Measurements from ENCODE around the gene DPY19L3.
A peak's percentile ranks its signal among the peaks of the same experiment; 100 is the strongest.
"Not testable (repeated sequence)": the region's sequence is repeated elsewhere in the genome, so short reads cannot be mapped to it uniquely, and the experiment has no call there.

DPY19L3 gene, protein sequence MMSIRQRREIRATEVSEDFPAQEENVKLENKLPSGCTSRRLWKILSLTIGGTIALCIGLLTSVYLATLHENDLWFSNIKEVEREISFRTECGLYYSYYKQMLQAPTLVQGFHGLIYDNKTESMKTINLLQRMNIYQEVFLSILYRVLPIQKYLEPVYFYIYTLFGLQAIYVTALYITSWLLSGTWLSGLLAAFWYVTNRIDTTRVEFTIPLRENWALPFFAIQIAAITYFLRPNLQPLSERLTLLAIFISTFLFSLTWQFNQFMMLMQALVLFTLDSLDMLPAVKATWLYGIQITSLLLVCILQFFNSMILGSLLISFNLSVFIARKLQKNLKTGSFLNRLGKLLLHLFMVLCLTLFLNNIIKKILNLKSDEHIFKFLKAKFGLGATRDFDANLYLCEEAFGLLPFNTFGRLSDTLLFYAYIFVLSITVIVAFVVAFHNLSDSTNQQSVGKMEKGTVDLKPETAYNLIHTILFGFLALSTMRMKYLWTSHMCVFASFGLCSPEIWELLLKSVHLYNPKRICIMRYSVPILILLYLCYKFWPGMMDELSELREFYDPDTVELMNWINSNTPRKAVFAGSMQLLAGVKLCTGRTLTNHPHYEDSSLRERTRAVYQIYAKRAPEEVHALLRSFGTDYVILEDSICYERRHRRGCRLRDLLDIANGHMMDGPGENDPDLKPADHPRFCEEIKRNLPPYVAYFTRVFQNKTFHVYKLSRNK

DNA sequence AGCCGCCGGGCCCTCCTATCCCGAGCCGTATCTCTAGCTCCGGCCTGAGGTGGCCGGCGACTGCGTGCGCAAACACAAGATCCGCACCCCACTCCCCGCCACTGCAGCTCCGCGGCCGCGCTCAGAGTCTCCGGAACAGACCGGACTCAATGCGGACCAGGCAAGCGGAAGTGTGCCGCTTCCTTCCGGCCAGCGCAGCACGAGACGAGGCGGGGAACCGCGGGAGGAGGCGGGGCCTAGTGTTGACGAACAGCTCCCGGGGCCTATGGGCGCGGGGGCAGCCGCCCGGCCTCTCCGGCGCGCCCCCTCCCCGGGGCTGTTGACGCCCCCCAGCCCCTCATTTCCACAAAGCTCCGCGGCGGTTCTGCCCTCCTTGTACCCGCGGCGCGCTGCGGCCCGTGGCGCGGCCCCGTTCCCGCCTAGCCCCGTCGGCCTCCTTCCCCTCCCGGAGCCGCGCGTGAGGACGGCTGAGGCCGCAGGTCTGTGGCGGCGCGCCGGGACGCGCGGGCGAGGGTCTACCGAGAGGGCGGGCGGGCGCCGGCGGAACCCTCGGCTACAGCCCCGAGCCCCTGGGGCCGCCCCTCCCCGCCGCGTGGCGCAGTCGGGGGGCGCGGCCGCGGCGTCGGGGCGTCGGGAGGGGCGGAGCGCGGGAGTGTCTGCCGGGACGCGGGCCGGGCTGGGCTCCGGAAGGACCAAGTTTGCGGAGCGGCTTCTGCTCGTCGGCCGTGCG lies at the start of gene DPY19L3:
DPY19L3 (plus strand) TSS at position 340 of the 730 bp plus-strand sequence. CDS start 2,484 bp downstream, outside the sequence.
- DNase-seq (ENCODE audit: low read depth): peak; percentile 83

DNA sequence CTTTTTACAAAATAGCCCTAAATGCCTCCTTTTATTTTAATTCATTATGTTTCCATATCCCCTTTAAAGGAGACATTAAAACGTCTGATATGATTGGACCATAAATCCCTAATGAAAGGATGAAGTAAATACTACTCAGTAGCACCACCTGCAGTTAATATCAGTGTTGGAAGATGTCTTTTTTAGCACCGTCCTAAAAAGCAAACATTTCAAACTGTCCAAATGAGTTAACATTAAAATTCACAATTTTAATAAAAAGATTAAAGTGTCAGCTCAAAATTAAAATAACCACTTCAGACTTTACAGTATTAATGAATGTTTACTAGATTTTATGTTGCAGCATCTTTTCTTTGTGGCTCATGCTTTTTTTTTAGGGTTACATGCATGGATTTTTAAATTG lies 47.9 kb upstream of the DPY19L3 start:
- DNase-seq (ENCODE audit: low read depth): no peak

DNA sequence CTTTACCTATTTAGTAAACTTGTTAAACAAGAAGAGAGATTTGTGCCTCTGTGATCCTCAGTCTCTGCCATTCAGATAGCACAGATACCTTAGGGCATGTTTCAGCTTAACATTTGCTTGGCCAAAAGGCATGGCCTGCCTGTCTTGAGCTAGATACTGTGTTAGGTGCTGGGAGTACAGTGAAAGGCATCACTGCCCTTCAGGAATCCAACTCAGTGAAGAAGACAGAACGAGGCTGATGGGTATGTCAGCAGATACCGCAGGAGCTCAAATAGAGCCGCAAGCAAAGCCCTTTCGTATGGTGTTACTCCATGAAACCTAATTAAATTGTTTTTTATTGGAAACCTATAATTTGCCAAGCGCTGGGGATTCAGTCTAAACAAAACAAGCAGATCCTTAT lies 47.2 kb upstream of the DPY19L3 start:
- DNase-seq (ENCODE audit: low read depth): no peak

DNA sequence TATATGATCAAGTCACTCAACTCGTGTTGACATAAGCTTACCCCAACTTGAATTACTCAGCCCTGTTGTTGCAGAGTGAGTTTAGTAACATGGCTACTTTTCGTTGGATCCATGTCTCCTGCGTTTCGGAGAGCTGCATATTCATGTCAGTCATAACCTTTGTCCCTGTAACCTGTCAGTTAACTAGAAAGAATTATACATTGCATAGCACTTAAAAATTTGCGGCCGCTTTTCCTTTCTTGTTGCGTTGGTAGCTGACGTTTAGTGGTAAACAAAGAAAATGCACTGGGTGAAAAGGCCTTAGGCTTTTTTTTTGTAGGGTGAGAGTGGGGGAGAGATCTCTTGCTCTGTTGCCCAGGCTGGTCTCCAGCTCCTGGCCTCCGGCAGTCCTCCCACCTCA lies 46.0 kb upstream of the DPY19L3 start:
- no peak for DNase-seq (ENCODE audit: low read depth)

DNA sequence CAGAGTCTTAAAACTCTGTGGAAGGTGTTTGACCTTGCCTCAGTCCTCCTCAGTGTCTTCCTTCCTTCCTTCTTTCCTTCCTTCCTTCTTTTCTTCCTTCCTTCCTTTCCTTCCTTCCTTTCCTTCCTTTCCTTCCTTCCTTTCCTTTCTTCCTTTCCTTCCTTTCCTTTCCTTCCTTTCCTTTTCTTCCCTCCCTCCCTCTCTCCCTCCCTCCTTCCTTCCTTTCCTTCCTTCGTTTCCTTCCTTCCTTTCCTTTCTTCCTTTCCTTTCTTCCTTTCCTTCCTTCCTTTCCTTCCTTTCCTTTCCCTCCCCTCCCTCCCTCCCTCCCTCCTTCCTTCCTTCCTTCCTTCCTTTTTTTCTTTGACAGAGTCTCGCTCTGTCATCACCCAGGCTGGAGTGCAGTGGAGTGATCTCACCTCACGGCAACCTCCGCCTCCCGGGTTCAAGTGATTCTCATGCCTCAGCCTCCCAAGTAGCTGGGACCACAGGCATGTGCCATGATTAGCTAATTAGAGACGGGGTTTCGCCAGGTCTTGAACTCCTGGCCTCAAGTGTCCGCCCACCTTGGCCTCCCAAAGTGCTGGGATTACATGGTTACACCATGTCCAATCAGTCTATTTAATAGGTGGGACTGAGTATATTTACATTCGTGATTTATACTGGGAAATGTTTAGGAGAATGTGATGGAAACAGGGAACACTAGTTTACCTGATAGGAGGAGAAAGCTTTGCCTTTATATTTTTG lies 43.8 kb upstream of the DPY19L3 start:
- no peak for DNase-seq (ENCODE audit: low read depth)

DNA sequence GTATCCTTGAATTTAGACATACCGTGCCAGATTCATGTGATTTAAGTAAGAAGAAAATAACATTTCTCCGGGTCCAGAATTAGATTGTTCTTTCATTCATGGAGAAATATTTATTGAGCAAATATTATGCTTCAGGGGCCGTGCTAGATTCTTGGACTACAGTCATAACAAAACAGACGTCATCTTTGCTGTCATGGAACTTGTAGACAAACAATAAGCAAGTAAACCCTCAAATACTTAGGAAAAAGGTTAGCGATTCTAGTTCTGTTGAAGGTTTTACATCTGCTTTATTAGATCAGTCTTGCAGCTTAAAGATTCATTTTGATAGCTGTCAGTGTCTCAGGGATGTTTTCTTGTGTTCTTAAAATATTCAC lies 43.3 kb upstream of the DPY19L3 start:
- no peak for DNase-seq (ENCODE audit: low read depth)

DNA sequence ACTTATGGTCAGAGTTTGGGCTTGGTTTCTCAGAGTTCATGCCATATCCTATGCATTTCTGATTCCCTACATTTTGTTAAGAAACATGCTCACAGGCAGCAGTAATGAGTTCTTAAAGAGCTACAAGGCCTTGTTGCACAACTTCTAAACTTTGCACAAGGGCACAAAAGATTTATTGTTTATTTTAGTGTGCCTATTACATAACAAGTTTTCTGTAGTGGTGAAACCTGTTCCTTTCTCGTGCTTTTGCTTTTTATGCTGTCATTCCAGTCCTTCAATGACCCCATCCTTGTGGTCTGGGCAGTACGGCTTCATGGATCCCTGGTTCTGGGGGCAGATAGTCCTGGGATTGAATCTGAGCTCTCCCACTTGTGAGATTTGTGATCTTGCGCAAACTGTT lies 42.4 kb upstream of the DPY19L3 start:
- no peak for DNase-seq (ENCODE audit: low read depth)

DNA sequence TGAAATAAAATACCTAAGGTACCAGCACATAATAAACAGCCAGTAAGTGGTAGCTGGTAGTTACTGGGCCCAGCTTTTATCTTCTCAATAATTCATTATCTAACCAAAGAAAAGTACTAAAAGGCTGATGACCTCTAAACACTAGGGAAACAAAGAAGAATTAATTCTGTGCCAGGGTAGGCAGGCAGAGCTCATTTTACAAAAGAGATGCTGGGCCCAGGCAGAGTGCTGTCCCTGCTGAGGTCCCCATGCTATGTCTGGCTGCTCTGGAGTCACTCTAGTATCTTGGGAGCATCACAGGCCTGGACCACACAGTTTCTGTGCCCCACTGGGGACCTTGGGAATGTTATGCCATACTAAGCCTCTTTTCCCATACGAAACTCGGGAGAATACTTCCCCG lies 41.9 kb upstream of the DPY19L3 start:
- DNase-seq (ENCODE audit: low read depth): no peak

DNA sequence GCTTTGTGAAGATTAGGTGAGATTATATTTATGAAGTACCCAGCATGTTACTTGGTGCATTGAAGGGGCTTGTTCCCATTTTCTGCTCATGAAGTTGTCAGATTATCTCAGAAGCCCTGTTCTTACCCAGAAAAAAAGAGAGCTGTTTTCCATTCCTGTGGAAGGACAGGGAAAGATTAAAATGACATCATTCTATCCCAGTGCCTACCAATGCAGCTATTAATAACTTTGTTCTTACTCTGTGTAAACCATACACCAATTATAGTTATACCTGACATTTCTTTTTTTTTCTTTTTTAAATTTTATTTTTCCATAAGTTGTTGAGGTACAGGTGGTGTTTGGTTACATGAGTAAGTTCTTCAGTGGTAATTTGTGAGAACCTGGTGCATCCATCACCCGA lies 41.5 kb upstream of the DPY19L3 start:
- DNase-seq (ENCODE audit: low read depth): no peak

DNA sequence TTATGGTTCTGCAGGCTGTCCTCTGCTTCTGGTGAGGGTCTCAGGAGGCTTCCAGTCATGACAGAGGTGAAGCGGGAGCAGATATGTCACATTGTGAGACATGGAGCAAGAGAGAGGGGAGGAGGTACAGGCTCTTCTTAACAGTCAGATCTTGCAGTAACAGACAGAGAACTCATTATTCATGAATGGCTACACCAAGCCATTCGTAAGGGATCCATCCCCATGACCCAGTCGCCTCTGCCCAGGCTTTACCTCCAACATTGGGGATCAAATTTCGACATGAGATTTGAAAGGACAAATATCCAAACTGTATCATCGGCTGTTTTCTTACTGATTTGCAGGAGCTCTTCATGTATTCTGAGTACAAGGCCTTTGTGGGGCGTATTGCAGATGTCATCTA lies 38.5 kb upstream of the DPY19L3 start:
- no peak for DNase-seq (ENCODE audit: low read depth)

DNA sequence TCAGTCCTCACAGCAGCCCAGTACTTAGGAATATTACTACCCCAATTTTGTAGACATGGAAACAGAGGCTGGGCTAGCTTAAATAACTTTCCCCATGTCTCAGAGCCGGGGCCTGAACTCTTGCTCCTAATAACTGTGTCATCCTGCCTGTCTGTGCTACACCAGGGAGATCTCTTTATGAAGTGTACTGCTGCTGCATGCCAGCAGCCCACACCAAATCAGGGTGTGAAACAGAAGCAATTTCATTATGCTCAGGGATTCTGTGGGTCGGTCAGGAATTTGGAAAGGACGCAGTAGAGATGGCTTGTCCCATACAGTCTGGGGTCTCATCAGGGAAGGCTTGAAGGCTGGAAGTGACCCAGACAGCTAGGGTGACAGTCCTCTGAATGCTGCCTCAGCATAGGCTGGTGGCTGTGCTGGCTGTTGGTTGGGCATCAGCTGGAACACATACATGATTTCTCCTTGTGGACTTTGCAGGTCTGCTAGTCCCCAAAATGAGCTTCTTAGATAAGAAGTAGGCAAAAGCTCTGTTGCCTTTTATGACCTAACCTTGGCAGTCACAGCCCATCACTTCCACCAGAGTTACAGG lies 37.5 kb upstream of the DPY19L3 start:
- no peak for DNase-seq (ENCODE audit: low read depth)

DNA sequence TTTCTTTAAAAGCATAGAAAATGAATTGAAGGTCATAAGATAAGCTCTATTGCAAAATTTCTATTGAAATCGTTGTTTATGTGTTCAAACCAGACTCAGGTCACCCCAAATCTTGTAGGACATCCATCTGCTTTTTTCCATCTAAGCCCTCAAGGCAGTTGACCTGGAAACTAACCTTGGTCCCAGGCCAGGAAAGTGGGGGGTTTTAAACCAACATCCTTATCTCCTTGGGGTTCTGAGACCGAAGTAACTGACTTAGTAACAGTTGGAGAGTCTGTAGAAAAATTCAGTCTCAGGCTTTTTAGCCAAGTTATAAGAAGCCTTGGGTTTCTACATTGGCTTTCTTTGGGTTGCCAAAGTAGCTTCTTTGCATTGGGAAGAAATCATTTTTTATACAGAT lies 36.8 kb upstream of the DPY19L3 start:
- no peak for DNase-seq (ENCODE audit: low read depth)

DNA sequence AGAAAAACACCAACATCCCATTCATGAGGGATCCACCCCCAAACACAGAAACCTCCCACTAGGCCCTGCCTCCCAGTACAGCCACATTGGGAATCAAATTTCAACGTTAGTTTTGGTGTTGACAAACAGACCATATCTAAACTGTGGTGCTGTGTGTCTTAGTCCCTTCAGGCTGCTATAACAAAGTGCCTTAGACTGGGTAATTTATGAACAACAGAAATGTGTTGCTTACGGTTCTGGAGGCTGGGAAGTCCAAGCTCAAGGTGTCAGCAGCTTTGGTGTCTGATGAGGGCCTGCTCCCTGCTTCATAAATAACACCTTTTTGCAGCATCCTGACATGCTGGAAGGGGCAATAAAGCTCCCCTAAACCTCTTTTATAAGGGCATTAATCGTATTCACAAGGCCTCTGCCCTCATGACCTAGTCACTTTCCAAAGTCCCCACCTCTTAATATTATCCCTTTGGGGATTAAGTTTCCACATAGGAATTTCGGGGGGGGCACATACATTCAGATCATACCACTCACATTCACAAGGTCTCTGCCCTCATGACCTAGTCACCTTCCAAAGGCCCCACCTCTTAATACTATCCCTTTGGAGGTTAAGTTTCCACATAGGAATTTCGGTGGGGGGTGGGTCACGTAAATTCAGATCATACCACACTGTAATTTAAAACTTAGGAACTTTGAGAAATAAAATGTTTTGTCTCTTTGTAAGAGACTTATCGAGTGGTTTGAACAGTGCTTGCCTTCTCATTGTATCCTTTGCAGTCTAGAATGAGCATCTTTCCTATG lies 32.6 kb upstream of the DPY19L3 start:
- no peak for DNase-seq (ENCODE audit: low read depth)

DNA sequence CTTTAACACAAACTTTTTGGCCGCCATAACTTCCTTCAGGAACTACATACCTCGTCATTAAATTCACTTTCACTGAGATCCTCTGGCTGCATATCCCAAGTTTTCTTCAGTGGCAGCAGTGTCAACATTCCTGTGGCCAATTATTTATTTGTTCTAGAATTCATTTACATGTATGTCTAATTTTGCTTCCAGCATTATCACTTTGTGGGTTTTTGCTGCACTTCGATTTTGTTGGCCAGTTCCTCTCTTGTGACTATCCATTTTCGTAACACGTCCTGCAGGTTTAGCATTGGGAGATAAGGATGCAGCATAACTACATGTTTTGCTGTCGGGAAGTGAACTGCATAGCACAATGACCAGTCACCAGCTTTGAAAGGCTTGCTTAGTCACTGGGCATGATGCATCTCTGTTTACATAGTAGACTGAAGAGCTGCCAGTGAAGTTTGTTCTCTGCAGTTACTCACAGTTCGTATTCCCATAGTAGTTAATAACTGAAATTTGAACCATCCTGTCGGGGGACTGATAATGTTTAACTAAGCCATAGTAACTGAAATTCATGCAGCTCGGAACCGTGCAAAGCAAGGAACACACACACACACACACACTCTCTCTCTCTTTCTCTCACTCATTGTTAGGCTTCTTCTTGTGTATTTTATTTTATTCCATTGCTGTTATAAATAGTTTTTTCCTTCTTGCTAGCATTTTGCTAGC lies 31.8 kb upstream of the DPY19L3 start:
- peak; percentile 96 for DNase-seq (ENCODE audit: low read depth)

DNA sequence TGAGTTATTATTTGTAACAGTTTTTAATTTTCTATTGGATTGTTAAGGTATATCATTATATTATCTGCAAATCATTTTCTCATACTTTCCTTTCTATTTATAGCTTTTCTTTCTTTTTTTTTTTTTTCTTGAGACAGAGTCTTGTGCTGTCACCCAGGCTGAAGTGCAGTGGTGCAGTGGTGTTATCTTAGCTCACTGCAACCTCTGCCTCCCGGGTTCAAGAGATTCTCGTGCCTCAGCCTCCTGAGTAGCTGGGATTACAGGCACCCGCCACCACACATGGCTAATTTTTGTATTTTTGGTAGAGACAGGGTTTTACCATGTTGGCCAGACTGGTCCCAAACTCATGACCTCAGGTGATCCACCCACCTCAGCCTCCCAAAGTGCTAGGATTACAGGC lies 31.2 kb upstream of the DPY19L3 start:
- not testable (repeated sequence) for DNase-seq (ENCODE audit: low read depth)

DNA sequence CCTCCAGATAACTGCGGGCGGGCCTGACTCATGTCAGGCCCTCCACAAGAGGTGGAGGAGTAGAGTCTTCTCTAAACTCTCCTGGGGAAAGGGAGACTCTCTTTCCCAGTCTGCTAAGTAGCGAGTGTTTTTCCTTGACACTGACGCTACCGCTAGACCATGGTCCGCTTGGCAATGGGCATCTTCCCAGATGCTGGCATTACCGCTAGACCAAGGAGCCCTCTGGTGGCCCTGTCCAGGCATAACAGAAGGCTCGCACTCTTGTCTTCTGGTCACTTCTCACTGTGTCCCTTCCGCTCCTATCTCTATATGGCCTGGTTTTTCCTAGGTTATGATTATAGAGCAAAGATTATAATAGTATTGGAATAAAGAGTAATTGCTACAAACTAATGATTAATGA lies 28.5 kb upstream of the DPY19L3 start:
- DNase-seq (ENCODE audit: low read depth): not testable (repeated sequence)

DNA sequence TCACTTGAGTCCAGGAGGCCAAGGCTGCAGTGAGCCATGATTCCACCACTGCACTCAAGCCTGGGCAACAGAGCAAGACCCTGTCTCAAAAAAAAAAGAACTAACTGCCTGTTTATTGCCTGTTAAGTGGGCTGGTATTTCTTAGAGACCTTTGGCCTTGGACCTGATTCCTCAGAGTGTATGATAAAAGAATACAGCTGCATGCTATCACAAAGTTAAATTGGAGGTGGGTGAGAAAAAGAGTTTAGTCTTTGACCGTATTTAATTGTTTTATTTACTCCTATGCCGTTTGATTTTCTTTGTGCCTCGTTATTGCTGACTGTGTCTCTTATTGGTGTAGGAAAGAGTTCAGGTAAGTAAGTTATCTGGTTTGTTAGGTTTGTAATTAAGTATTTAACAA lies 25.3 kb upstream of the DPY19L3 start:
- no peak for DNase-seq (ENCODE audit: low read depth)

DNA sequence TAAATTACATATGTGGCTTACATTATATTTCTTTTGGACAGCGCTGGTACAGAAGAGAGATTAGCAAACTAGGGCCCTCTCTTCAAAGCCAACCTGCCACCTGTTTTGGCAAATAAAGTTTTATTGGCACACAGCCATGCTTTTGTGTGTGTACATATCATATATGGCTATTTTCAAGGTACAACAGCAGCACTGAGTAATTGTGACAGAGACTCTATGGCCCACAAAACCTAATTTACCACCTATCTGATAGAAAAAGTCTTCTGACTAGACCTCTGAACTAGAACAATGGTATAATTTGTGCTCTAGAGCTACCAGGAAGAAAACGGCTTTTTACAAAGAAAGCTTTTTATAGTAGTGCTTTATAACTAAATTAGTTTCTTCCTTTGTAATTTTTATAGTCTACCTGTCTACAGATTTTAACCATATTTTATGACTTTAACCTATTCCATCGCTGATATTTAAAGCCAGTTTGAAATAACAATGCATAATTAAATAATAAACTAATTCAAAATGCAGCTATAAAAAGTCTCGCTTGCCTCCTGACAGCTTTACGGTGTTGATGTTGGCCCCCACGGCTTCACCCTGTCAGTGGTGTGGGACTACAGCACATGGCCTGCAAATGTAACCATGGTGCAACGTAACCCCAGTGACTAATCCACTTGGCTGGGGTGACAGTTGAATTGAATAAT lies 17.7 kb upstream of the DPY19L3 start:
- DNase-seq (ENCODE audit: low read depth): peak; percentile 49

DNA sequence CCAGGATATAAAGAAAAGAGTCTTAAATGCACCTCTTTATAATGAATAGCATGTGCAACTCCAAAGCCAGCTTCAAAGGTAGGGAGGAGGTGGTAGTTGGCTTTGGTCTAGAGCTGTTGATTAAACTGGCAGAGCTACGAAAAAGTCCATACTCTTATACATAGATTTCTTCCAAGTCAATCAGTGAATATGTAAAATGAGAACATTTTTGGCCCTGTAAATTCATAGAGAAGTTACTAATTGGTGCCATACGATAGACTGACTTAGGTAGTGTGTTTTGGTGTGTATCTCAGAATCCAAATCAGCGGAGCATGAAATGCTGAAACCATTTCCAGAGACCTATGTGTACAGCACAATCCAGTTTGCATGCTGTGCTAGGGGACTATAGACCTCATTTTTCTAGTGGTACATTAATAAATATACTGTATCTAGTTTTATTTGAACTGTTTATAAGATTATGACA lies 17.1 kb upstream of the DPY19L3 start:
- no peak for DNase-seq (ENCODE audit: low read depth)

DNA sequence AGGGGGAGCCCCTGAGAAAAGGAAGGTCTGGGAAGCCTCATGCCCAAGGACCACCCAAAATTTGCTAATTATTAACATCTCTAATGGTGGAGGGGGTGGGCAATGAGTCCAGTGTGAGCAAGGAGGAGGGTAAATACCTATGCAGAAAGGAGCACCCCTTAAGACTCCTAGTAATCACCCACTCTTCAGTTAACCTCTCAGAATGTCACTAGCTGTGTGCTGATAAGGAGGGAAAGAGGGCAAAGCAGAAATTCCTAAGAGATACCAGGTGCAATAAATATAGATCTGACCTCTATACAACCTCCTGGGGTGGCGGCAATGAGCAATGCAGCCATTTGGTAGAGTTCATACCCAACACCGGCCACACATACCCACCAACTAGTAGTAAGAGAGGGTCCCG lies 12.7 kb upstream of the DPY19L3 start:
- DNase-seq (ENCODE audit: low read depth): no peak
